Measurements from ENCODE around the gene MTHFS. TPM values are rescaled to one million over a fixed set of nuclear protein-coding genes. Genes with fewer than 3 reads are reported as not detected.
"Not testable (repeated sequence)": the region's sequence is repeated elsewhere in the genome, so short reads cannot be mapped to it uniquely, and the experiment has no call there.

The MTHFS gene
- 10 to 100 TPM; 23.4 to 40.9 TPM for total RNA-seq

DNA sequence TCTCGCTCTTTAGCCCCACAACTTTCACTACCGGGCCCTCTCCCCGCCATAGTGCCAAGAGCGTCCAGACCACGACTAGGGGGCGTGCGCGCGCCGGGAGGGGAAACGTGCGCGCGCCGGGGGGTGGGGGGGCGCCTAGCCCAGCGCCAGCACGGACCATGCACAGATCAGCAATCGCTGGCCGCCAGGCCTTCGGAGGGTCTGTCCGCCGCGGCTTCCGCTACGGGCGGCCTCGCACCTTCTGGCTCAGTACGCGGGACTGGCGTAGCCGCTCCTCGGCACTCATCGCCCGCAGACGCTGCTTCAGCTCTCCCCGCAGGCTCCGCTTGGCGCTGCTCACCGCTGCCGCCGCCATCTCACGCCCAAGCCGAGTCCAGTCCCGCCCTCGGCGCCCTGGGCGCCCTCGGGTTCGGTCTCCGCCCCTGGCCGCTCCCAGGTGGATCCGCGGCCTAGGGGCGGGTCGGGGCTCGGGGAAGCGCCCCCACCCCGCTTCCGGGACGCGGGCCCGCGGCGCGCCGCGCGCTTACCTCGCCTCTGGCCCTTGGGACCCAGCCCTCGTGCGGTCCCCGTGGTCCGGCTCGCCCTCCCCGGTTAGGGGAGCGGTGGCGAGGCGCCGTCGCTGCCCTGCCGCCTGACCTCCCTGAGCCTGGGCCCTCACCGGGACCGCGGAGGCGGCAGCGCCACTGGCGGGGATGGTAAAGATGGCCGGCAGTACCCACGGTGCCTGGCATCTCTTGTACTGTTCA lies at the start of gene MTHFS:
Gene MTHFS, minus strand, starts transcription at position 381 of the 746 bp plus-strand sequence. Its CDS starts 26 bp downstream, at position 355.
- peak; percentile 76 to 86 for ATAC-seq
- peak; percentile 70 to 81 for DNase-seq (ENCODE audit: low spot score in 2 of 2)
- peaks cover 6 to 8% of the 10 kb centered on the region in 2 donors for H3K9me3 Mint-ChIP-seq
- H3K36me3 Mint-ChIP-seq = peaks cover 20 to 33% of the 10 kb centered on the region in 2 donors
- H3K27ac Mint-ChIP-seq = peak within 1 kb of the TSS; percentile 98 to 100

DNA sequence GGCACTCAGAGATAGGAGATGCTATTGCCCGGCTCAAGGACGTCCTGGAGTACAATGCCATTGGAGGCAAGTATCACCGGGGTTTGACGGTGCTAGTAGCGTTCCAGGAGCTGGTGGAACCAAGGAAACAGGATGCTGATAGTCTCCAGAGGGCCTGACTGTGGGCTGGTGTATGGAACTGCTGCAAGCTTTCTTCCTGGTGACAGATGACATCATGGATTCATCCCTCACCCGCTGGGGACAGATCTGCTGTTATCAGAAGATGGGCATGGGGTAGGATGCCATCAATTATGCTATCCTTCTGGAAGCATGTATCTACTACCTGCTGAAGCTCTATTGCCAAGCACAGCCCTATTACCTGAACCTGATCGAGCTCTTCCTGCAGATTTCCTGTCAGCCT lies 47.8 kb upstream of the MTHFS start:
- no peaks in the 10 kb centered on the region for H3K36me3 Mint-ChIP-seq
- ATAC-seq (no peak), DNase-seq (ENCODE audit: low spot score in 2 of 2) (no peak)
- H3K27ac Mint-ChIP-seq = no peak overlapping the region
- peaks cover 0 to 5% of the 10 kb centered on the region in 2 donors for H3K9me3 Mint-ChIP-seq

GRCh38 chr15:79943820-79944219 lies 47.0 kb upstream of the MTHFS start:
- Mint-ChIP-seq H3K27ac (peak overlapping the region in 1 of 2 donors; percentile 31), H3K36me3 (no peaks in the 10 kb centered on the region), H3K9me3 (peaks cover 0 to 5% of the 10 kb centered on the region in 2 donors)
- ATAC-seq (peak in 1 of 2 donors; percentile 88), DNase-seq (ENCODE audit: low spot score in 2 of 2) (no peak)

DNA sequence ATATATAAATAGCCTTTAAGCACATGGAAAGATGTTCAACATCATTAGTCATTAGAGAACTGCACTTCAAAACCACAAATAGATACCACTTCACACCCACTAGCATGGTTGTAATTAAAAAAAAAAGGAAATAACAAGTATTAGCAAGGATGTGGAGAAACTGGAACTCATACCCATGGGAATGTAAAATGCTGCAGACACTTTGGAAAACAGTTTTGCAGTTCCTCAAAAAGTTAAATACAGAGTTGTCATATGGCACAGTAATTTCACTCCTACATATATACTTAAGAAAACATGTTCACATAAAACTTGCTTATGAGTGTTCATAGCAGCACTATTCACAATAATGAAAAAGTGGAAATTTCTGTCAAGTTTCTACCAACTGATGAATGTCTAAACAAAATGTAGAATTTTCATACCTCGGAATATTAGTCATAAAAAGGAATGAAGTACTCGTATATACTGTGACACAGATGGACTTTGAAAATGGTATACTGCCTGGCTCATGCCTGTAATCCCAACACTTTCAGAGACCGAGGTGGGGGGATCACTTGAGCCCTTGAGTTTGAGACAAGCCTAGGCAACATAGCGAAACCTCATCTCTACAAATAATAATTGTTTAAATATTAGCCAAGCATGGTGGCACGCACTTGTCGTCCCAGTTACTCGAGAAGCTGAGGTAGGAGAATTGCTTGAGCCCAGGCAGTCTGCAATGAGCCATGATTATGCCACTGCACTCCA lies 46.1 kb upstream of the MTHFS start:
- Mint-ChIP-seq H3K9me3 (peaks cover 0 to 5% of the 10 kb centered on the region in 2 donors), H3K27ac (no peak overlapping the region), H3K36me3 (no peaks in the 10 kb centered on the region)
- peak in 1 of 2 donors; percentile 74 for ATAC-seq
- no peak for DNase-seq (ENCODE audit: low spot score in 2 of 2)

- Mint-ChIP-seq H3K27ac (no peak overlapping the region), H3K9me3 (peaks cover 0 to 5% of the 10 kb centered on the region in 2 donors), H3K36me3 (no peaks in the 10 kb centered on the region)
- ATAC-seq = no peak
- DNase-seq (ENCODE audit: low spot score in 2 of 2) = no peak
These were observed 42.6 kb upstream of the MTHFS start for GRCh38 chr15:79939399-79939798.

GRCh38 chr15:79938143-79938542 lies 41.3 kb upstream of the MTHFS start:
- Mint-ChIP-seq H3K27ac (no peak overlapping the region), H3K9me3 (peaks cover 0 to 5% of the 10 kb centered on the region in 2 donors)
- ATAC-seq = no peak

DNA sequence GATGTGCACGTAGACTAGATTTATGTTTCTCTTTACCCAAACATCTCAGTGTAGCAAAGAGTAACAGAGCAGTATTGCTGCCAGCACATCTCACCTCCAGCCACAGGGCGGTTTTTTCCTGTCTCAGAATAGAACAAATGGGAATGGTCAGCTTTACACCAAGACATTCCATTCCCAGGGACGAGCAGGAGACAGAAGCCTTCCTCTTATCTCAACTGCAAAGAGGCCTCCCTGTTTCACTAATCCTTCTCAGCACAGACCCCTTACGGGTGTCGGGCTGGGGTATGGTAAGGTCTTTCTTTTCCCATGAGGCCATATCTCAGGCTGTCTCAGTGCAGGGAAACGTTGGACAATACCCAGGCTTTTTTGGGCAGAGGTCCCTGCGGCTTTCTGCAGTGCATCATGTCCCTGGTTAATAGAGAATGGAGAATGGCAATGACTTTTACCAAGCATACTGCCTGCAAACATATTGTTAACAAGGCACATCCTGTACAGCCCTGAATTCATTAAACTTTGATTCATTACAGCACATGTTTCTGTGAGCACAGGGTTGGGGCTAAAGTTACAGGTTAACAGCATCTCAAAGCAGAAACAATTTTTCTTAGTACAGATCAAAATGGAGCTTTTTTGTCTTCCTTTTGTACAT lies 38.9 kb upstream of the MTHFS start:
- ATAC-seq, H3K27ac Mint-ChIP-seq: not testable (repeated sequence)

More at GRCh38 chr15:79938143-79938542, 41.3 kb upstream of the MTHFS start:
- H3K36me3 Mint-ChIP-seq = no peaks in the 10 kb centered on the region
- no peak for DNase-seq (ENCODE audit: low spot score in 2 of 2)

GRCh38 chr15:79933231-79933630 lies 36.4 kb upstream of the MTHFS start:
- peak overlapping the region in 1 of 2 donors; percentile 48 for H3K27ac Mint-ChIP-seq
- no peaks in the 10 kb centered on the region for H3K36me3 Mint-ChIP-seq
- H3K9me3 Mint-ChIP-seq = no peaks in the 10 kb centered on the region
- DNase-seq (ENCODE audit: low spot score in 2 of 2) = no peak
- no peak for ATAC-seq

More for the DNA sequence above, 38.9 kb upstream of the MTHFS start:
- DNase-seq (ENCODE audit: low spot score in 2 of 2); H3K36me3 Mint-ChIP-seq; H3K9me3 Mint-ChIP-seq: not testable (repeated sequence)

DNA sequence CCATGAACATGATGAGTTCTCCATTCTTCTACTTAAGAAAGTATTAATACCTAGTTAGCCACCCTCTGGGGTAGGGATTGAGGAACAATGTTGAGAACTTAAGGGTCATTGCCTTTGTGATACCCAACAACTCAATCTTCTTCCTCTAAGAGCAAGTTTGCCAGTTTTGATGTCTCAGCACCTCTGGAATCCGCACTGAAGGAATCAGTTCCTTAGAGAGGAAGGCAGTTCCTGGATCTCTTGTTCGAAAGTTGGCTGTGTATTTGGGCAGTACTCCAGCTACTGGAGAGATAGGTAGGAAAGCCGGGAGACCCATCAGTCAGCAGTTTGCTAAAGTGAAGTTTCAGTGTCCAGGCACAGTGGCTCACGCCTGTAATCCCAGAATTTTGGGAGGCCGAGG lies 35.6 kb upstream of the MTHFS start:
- ATAC-seq = no peak
- H3K9me3 Mint-ChIP-seq = no peaks in the 10 kb centered on the region
- H3K36me3 Mint-ChIP-seq = no peaks in the 10 kb centered on the region
- DNase-seq (ENCODE audit: low spot score in 2 of 2) = no peak
- no peak overlapping the region for H3K27ac Mint-ChIP-seq

DNA sequence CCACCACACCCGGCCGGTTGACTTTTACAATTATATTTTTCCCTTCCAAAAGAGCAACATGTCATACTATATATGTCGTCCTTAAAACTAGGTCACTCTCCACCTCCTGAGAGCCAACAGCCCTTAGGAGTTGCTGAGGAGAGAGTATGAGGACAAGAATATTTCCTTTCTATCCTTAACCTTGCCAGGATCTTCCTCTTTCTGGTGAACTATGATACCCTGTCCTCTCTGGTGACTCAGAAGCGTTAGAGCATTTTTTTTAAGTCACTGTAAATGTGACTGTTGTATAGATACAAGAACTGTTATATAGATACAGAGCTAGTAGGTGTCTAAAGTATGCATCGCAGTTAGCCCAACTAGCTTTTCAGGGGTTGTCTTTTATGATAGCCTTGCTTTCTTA lies 33.7 kb upstream of the MTHFS start:
- Mint-ChIP-seq H3K36me3 (peaks cover 0 to 5% of the 10 kb centered on the region in 2 donors), H3K9me3 (no peaks in the 10 kb centered on the region), H3K27ac (no peak overlapping the region)
- DNase-seq (ENCODE audit: low spot score in 2 of 2) = no peak
- no peak for ATAC-seq

DNA sequence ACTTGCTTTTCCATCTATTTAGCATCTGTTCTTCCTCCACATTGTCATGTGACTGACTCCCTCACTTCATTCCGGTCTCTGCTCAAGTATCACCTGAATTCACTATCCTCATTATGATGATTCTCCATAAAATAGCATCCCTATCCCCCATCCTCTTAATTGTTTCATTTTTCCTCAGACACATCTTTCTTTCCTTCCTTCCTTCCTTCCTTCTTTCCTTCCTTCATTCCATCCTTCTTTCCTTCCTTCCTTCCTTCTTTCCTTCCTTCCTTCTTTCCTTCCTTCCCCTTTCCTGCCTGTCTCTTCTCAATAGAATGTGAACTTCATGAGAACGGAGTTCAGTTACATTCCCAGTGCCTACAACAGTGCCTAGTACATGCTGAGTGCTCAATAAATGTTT lies 32.6 kb upstream of the MTHFS start:
- Mint-ChIP-seq H3K9me3 (no peaks in the 10 kb centered on the region), H3K36me3 (peaks cover 0 to 5% of the 10 kb centered on the region in 2 donors), H3K27ac (no peak overlapping the region)
- DNase-seq (ENCODE audit: low spot score in 2 of 2) (no peak), ATAC-seq (no peak)

DNA sequence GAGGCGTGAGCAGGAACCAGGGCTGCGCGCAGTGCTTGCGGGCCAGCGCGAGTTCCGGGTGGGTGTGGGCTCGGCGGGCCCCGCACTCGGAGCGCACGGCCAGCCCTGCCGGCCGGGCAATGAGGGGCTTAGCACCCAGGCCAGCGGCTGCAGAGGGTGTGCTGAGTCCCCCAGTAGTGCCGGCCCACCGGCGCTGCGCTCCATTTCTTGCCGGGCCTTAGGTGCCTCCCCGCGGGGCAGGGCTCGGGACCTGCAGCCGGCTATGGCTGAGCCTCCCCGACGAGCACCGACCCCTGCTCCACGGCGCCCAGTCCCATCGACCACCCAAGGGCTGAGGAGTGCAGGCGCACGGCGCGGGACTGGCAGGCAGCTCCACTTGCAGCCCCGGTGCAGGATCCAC lies 29.3 kb upstream of the MTHFS start:
- not testable (repeated sequence) for H3K27ac Mint-ChIP-seq; ATAC-seq; DNase-seq (ENCODE audit: low spot score in 2 of 2); H3K9me3 Mint-ChIP-seq
- peaks cover 26 to 30% of the 10 kb centered on the region in 2 donors for H3K36me3 Mint-ChIP-seq

GRCh38 chr15:79924379-79924778 lies 27.6 kb upstream of the MTHFS start:
- H3K36me3 Mint-ChIP-seq = peaks cover 42 to 48% of the 10 kb centered on the region in 2 donors
- ATAC-seq (no peak), DNase-seq (ENCODE audit: low spot score in 2 of 2) (no peak)
- peaks cover 8 to 11% of the 10 kb centered on the region in 2 donors for H3K9me3 Mint-ChIP-seq
- H3K27ac Mint-ChIP-seq = peak overlapping the region in 1 of 2 donors; percentile 99

- peaks cover 50 to 55% of the 10 kb centered on the region in 2 donors for H3K36me3 Mint-ChIP-seq
- peak; percentile 94 to 96 for ATAC-seq
- H3K9me3 Mint-ChIP-seq = peaks cover 16 to 17% of the 10 kb centered on the region in 2 donors
- peak; percentile 100 for DNase-seq (ENCODE audit: low spot score in 2 of 2)
- peak overlapping the region; percentile 96 to 99 for H3K27ac Mint-ChIP-seq
These were observed 26.8 kb upstream of the MTHFS start for GRCh38 chr15:79923515-79924169.

GRCh38 chr15:79923079-79923514 lies 26.3 kb upstream of the MTHFS start:
- Mint-ChIP-seq H3K27ac (peak overlapping the region; percentile 96 to 99), H3K36me3 (peaks cover 51 to 61% of the 10 kb centered on the region in 2 donors), H3K9me3 (peaks cover 17% of the 10 kb centered on the region in 2 donors)
- peak; percentile 68 to 81 for DNase-seq (ENCODE audit: low spot score in 2 of 2)
- peak; percentile 52 to 55 for ATAC-seq

- no peak for ATAC-seq
- Mint-ChIP-seq H3K27ac (peak overlapping the region; percentile 96 to 99), H3K9me3 (peaks cover 17 to 20% of the 10 kb centered on the region in 2 donors), H3K36me3 (peaks cover 51 to 66% of the 10 kb centered on the region in 2 donors)
- DNase-seq (ENCODE audit: low spot score in 2 of 2) = no peak
These were observed 25.8 kb upstream of the MTHFS start for GRCh38 chr15:79922512-79923078.
